Fibroblast of mammary gland (primary cell): ENCODE results near the gene CTDP1.
A peak's percentile ranks its signal among the peaks of the same experiment; 100 is the strongest.
"Not testable (repeated sequence)": the region's sequence is repeated elsewhere in the genome, so short reads cannot be mapped to it uniquely, and the experiment has no call there.

Source experiments
- DNase-seq: peaks from one replicate; pipeline ENCODE4 v3.0.0-alpha.2; 2010; ENCODE audit warnings: low read depth
- H3K4me3 ChIP-seq: 2 replicates; pipeline ENCODE4 v1.5.1; 2011; ENCODE audit warnings: low read depth, mild to moderate bottlenecking, low read length, moderate library complexity; ENCODE audit not compliant: control insufficient read depth
- TF ChIP-seq, protein P1 (sequence below): conservative IDR thresholded peaks from 2 replicates; pipeline ENCODE4 v1.5.1; 2011; ENCODE audit warnings: low read depth, low read length, inconsistent platforms; ENCODE audit not compliant: control insufficient read depth, insufficient read depth

The CTDP1 gene

DNA sequence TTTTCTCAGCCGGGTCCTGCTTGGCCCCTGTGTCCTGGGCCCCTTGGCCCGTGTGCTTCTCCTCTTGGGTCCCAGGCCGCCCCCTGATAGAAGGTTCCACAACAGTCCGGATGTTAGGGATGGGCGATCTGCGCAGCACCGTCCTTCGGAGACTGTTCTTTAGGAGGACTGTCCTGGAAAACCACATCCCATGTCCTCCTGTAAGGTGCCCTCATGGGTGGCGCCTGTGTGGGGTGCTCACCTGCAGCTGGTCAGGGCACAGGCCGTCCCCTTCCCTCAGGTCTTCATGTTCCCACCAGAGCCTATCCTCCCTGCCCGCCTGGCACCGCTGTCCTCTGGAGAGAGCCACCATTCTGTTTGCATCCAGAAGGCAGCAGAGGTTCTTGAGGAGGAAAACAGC, 50.0 kb downstream of the CTDP1 start:
- no peak for DNase-seq
- H3K4me3 ChIP-seq = no peak overlapping the region
- TF ChIP-seq, protein P1, sequence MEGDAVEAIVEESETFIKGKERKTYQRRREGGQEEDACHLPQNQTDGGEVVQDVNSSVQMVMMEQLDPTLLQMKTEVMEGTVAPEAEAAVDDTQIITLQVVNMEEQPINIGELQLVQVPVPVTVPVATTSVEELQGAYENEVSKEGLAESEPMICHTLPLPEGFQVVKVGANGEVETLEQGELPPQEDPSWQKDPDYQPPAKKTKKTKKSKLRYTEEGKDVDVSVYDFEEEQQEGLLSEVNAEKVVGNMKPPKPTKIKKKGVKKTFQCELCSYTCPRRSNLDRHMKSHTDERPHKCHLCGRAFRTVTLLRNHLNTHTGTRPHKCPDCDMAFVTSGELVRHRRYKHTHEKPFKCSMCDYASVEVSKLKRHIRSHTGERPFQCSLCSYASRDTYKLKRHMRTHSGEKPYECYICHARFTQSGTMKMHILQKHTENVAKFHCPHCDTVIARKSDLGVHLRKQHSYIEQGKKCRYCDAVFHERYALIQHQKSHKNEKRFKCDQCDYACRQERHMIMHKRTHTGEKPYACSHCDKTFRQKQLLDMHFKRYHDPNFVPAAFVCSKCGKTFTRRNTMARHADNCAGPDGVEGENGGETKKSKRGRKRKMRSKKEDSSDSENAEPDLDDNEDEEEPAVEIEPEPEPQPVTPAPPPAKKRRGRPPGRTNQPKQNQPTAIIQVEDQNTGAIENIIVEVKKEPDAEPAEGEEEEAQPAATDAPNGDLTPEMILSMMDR = no peak

DNA sequence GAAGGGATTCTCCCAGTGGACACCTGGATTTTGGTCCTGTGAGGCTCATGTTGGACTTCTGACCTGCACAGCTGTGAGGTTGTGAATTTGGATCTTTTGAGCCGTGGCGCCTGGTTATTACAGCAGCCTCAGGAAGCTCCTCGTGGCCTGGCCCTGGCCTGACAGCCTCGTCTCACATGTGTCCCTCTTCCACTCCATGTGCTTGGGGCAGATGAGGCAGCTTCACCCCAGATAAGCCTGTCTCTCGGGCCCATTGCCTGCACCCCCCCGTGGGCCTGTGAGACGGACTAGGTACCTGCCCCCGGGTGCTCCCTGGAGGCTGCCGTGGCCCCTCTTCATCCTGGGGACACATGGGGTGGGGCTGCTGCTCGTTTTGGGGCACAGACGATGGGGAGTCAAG, 51.2 kb downstream of the CTDP1 start:
- TF ChIP-seq, protein P1 = no peak
- no peak overlapping the region for H3K4me3 ChIP-seq
- DNase-seq = no peak

DNA sequence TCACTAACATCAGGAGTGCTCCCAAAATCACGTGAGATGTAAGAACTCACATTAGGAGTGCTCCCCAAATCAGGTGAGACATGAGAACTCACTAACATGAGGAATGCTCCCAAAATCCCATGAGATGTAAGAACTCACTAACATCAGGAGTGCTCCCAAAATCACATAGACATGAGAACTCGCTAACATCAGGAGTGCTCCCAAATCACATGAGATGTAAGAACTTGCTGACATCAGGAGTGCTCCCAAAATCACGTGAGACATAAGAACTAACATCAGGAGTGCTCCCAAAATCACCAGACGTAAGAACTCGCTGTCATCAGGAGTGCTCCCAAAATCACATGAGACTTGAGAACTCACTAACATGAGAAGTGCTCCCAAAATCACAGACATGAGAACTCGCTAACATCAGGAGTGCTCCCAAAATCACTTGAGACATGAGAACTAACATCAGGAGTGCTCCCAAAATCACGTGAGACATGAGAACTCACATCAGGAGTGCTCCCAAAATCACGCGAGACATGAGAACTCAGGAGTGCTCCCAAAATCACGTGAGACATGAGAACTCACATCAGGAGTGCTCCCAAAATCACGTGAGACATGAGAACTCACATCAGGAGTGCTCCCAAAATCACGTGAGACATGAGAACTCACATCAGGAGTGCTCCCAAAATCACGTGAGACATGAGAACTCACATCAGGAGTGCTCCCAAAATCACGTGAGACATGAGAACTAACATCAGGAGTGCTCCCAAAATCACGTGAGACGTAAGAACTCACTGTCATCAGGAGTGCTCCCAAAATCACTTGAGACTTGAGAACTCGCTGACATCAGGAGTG, 52.5 kb downstream of the CTDP1 start:
- not testable (repeated sequence) for DNase-seq, H3K4me3 ChIP-seq

DNA sequence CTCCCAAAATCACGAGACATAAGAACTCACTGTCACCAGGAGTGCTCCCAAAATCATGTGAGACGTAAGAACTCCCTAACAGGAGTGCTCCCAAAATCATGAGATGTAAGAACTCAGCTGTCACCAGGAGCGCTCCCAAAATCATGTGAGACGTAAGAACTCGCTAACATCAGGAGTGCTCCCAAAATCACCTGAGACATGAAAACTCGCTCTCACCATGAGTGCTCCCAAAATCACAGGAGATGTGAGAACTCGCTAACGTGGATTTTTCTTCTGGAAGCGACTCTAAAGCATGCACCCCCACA, 53.1 kb downstream of the CTDP1 start:
- TF ChIP-seq, protein P1 = no peak
- H3K4me3 ChIP-seq = no peak overlapping the region
- no peak for DNase-seq

DNA sequence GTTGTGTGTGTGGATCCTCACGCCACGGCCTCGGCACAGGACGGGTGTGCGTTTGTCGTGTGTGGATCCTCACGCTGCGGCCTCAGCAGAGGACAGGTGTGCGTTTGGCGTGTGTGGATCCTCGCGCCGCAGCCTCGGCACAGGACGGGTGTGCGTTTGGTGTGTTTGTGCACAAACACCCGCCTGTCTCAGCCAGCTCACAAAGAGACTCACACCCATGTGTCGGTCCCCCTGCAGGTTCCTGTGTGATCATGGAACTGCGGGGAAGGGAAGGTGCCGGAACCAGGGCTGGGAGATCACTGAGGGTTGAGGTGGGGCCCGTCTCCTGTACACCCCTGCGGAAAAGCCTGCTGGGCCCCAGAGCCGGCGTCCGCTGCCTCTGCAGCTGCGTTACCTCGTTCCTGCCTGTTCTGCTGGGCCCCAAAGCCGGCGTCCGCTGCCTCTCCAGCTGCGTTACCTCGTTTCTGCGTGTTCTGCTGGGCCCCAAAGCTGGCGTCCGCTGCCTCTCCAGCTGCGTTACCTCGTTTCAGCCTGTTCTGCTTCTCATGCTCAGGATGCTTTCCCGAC, 53.6 kb downstream of the CTDP1 start:
- DNase-seq = no peak
- TF ChIP-seq, protein P1 = no peak
- no peak overlapping the region for H3K4me3 ChIP-seq

DNA sequence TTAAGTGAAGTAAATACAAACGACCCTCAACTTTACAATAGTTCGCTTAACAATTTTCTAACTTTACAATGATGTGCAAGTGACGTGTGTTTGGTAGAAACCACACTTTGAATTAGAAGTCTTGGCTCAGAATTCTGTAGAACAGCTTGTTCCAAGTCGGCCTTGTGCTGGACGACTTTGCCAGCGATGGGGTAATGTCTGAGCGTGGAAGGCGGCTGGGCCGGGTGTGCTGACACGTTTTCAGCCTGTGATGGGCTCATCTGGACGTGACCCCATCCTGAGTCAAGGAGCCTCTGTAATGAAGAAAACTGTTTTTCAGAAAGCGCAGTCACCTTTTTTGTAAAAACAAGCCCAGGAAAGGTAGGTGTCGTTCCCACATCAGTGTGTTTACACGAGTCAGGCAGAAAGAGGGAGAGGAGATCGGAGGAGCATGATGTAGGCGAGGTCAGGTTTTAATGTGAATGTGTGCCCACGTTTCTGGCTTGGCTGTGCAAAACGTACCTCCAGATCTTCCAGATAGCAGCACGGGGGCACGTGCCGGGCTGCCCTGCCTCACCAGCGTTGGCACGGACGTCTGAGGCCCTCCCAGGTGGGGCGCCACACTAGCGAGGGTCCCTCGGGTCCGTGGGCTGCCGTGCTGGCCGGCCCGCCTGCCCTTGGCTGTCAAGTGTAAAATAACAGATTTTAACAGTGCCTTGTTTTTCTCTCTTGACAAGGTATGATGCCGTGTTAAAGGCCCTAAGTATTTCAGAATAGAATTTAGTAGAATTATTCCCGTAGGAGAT, 54.6 kb downstream of the CTDP1 start:
- no peak overlapping the region for H3K4me3 ChIP-seq
- peak; percentile 80 for DNase-seq
- TF ChIP-seq, protein P1 = no peak

DNA sequence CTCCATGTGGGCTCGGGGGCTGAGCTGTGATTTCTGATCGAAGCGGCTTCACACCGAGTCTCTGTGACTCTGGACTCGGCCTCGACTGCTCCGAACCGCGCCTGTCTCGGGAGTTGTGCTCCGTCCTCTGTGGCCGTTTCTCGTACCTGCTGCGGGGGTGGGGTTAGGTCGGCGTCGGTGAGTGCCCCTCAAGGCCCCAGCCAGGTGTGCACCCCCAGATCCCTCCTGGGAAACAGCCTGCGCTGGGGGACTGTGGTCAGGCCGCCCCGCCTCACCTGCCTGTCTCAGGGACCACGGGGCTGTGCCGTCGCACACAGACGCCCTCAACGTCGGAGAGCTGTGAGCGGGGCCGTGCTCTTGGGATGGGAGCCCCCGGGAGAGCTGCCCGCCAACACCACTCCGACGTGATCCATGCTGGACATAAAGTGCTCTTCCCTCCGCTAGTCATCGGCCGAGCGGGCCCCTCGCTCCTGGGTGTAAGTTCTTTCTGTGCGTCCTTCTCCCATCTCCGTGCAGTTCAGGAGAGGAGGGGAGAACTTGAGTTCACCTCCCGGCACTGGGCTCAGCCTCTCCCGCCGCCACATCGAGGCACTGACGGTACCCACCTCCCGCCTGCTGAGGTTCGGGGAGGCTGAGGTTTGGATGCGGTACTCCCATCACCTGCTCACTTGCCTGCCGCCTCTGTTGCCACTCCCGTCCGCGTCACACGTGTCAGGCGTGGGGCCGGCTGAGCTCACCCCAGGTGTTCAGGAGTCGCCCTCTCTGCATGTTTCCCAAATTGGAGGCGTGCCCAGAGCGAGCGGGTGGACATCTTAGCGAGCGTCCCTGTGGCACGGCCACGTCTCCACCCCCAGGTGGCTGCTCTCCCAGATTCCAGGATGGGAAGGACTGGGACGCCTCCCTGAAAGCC, 55.7 kb downstream of the CTDP1 start:
- no peak overlapping the region for H3K4me3 ChIP-seq
- TF ChIP-seq, protein P1 = no peak
- no peak for DNase-seq
